ENCODE data around the gene TBC1D19.
"Not testable (repeated sequence)": the region's sequence is repeated elsewhere in the genome, so short reads cannot be mapped to it uniquely, and the experiment has no call there.

TBC1D19 gene

DNA sequence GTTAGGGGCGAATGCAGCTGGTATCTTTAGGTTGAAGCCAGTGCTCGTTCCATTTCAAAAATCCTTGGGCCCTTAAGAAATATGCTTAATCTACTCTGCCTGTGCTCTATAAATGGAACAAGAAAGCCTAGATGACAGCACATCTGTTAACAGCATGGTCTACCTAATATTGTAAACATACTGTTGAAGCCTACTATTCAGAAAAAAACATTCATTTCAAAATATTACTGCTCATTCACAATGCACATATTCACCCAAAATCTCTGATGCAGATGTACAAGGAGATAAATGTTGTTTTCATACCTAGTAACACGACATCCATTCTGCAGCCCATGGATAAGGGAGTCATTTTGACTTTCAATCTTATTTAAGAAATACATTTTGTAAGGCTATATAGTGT is 106.6 kb downstream of the TBC1D19 start:
- DNase-seq = no peak

GRCh38 chr4:26692014-26692726 is 108.3 kb downstream of the TBC1D19 start:
- DNase-seq = no peak

GRCh38 chr4:26694131-26694530 is 110.2 kb downstream of the TBC1D19 start:
- not testable (repeated sequence) for DNase-seq

- no peak for DNase-seq
These were observed 116.2 kb downstream of the TBC1D19 start for GRCh38 chr4:26700110-26700509.

DNA sequence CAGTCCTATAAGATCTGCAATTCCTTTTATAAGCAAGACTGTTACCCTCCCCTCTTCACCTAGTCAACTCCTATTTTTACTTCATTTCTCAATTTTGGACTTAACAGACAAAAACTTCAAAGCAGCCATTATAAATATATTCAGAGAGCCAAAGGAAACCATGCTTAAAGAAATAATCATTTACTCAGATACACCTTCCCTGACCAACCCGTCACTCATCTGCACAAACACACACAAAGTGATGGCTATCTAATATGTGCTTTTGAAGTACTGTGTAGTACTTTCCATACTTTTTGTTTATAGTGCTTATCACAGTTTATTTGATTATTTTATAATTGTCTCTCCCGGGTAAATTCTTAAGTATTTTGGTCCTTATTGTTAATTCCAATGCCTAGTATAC is 117.2 kb downstream of the TBC1D19 start:
- no peak for DNase-seq

DNA sequence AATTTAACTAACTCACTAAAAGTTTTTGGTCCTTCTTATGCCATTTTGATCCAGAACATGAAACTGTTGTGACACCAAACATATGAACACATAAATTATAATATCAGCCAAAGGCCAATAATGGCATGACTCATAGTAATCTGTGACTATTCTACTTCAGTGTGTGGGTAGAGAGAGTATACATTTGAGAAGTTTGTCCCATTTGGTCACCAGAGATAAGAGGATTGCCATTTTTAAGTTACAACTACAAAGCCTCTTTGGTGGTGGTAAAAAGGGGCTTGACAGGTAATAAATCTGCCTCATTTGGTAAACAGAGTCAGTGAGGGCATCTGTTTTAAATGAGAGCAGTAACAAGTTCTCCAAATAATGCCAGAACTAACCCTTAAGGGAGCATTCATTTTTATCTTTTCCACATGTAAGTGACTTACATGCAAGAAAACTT is 117.9 kb downstream of the TBC1D19 start:
- no peak for DNase-seq

- no peak for DNase-seq
These were observed 123.5 kb downstream of the TBC1D19 start for GRCh38 chr4:26707342-26707741.

DNA sequence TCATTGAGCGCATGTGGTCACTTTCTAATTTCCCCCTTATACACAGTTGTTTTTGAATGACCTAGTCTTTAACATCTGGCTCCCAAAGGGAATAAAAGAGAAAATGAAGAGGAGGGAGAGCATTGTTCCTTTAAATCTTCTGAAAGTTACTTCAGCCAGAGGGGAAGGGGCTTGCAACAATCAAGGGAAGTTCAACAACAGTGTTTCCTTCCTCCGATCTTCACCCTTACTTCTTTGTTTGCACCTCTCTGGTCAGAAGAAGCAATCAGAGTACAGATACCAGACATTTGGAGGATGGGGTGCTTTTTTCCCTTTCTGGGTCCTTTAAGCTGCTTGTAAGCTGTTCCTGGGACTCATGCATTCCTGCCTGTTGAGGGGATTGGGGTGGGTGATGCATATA is 125.4 kb downstream of the TBC1D19 start:
- DNase-seq = no peak

GRCh38 chr4:26713563-26714151 is 129.8 kb downstream of the TBC1D19 start:
- DNase-seq = no peak

GRCh38 chr4:26715636-26716242 is 131.9 kb downstream of the TBC1D19 start:
- no peak for DNase-seq

- DNase-seq = no peak
These were observed 133.4 kb downstream of the TBC1D19 start for GRCh38 chr4:26717332-26717731.

DNA sequence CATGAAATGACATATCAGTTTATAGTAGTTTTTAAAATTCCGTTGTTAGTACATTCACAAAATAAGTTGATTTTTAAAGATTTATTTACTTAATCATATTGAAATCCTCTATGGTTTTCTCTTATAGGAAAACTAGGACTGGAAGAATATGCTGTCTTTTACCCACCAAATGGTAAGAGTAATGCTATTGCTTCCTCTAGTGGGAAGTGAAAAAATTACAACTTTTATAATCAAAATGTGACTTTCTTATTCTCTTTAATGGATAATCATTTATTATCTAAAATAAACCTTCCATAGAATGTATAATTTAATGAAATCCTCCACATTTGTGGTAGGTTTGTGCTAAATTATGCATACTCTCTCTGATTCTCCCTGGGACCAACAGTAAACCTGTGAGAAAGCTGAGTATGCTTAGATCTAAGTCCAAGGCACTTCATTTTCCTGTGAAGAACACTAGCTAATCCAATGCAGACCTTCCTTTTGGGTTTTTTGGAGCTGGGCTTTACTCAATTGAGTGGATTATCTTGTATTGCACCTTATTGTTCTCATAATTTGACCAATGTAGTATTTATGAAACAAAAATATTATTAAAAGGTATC is 136.2 kb downstream of the TBC1D19 start:
- no peak for DNase-seq

GRCh38 chr4:26721685-26722084 is 137.8 kb downstream of the TBC1D19 start:
- DNase-seq = no peak

DNA sequence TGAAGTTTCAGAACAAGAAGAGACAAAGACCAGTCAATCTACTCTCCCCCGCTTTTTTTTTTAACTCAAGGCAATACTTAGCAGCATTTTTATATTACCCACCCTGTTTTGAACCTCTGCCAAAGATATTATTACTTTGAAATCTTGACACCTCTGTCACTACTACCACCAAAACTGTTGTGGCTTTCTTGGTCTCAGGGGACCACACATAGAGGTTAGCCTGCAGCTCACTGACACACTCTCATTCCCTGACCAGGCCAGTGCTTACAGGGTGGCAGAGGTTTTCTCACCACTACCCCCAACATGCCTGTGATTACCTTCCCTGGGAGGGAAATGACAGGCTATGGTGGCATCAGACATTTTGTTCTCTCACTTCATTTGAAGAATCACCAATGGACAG is 139.3 kb downstream of the TBC1D19 start:
- peak; percentile 15 for DNase-seq

GRCh38 chr4:26724534-26724933 is 140.7 kb downstream of the TBC1D19 start:
- DNase-seq = no peak

DNA sequence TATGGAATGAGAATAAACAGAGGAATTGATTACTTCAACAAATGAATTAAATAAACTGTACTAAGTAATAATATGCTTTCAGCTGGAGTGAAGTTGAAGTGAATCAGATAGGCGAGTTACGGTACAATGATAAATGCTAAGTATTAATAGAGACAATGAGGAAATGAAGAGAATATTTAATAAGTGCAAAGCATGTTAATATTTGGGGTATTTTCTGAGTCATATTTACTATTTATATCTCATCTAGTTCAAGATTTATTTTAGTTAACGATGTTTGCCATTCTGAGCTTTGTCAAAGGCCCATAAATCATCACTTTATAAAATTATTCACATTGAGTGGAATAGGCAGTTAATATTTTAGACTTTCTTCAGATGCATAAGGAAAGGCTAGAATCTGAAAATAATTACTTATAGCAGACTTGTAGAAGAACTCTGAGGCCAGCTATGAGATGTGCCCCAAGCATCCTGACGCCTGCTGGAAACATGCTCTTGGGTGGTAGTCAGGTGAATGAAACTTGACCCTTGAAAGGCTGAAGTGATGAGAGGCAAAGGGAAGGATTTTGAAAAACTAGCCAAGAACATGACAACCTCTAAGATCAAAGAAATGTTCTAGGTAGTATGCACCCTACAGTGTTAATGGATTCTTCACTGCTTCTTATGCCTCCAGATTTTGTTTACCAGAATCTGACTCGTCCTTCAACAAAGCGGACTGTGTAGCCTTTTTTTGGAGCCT is 142.9 kb downstream of the TBC1D19 start:
- no peak for DNase-seq

DNA sequence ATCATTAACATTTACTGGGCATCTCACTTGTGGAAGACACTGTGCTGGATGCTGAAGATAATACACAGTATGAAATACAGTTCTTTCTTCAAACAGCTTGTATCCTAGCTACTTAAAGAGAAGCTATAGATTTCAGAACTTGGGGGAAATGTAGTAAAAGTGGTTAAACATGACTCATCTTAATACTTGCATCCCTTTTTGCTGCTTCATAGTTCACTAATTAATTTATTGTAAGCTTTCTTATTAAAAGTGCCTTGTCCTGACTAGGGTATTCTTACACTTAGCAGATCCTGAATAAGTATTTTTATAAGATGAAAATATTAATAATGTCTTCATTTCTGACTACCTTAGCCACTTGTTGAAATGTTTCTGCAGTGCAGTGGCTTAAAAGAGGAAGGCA is 144.0 kb downstream of the TBC1D19 start:
- no peak for DNase-seq

GRCh38 chr4:26729027-26729426 is 145.1 kb downstream of the TBC1D19 start:
- DNase-seq = no peak

DNA sequence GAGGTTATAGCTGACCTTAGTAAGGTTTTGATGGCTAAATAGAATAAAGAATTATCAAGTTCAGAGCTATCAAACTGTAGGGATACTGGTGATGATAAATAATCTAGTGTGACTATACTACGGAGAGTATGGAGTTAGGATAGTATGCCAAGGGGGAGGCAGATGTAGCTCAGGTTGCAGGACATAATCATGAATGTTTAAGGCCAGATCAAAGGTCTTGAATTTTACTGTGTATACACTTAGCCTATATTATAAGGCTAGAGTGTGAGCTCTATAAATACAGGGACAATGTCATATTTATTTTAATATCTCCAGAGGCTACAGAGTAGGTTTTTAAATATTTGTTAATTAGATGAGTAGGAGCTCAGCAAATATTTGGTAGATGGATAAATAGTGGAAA is 145.7 kb downstream of the TBC1D19 start:
- no peak for DNase-seq

DNA sequence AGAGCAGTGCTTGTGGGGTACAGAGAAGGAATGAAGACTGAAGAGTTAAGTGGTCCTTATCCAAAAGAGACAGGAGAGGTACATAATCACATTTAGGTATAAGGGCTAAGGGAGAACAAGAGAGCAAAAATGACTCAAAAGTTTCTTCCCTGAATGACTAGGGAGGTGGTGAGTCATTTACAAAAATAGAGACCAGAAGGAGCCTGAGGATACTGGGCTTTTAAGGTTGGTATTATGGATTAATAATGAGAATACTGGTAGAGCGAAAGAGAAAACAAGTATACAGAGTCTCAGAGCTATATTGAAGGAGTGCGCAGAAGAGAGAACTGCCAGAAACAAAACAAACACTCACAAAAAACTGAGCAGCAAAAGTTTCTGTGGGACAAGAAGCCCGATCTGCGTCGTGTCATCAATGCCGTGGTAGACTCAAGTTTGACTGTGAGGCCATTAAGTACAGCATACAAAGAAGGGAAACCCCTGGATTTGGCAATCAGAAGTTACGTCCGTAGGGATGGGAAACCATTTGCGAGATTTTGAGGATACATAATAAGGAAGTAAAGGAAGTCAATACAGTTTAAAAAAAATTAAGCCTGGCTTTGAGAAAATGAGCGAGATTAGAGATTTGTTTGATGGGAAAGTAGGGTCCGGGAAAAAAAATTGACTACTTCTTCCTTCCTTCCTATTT is 147.6 kb downstream of the TBC1D19 start:
- DNase-seq = no peak

- DNase-seq = no peak
These were observed 148.5 kb downstream of the TBC1D19 start for GRCh38 chr4:26732356-26732755.

GRCh38 chr4:26736621-26737020 is 152.7 kb downstream of the TBC1D19 start:
- DNase-seq = no peak

DNA sequence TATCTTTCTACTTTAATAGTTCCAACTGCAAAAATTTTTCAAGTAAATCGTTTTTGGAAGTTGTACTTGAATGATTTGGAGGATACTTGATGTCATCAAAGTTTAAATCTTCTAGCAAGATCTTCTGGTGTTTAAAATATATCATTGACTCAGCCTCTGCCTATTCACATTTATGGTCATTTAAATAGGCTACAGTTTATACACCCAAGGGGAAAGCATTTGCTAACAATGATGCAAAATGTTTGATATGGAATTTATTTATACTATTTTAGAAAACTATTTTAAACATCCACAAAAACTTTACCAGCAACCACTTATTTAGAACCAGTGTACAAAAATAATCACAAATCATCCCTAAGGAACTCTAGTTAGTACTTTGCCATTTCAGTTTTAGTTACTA is 153.5 kb downstream of the TBC1D19 start:
- no peak for DNase-seq
